Measurements from ENCODE around the gene SMPD4. TPM values are rescaled to one million over a fixed set of nuclear protein-coding genes. Genes with fewer than 3 reads are reported as not detected.
"Not testable (repeated sequence)": the region's sequence is repeated elsewhere in the genome, so short reads cannot be mapped to it uniquely, and the experiment has no call there.

SMPD4 gene
- total and polyA plus RNA-seq, 2 donors (not counting 1 experiment from before 2014, with no cell fraction given), result 63.8 to 80.6 TPM

GRCh38 chr2:130154773-130155765, 26.3 kb downstream of the SMPD4 start:
- H3K79me2 ChIP-seq (ENCODE audit: control insufficient read depth, insufficient read depth, low read length), result no peaks in the 10 kb centered on the region
- Mint-ChIP-seq H3K27me3 (no peaks in the 10 kb centered on the region), H3K4me3 (no peak overlapping the region), H3K9me3 (ENCODE audit: insufficient read depth) (no peaks in the 10 kb centered on the region), H3K4me1 (peaks cover 30% of the 10 kb centered on the region), H3K27ac (peak overlapping the region; percentile 46)
- 98% methylated on average over 26 of the region's 29 CpGs for WGBS (ENCODE audit: insufficient coverage)
- H3K9me3 ChIP-seq (ENCODE audit: control extremely low read depth in 1 of 3, control insufficient read depth in 2 of 3, insufficient read depth in 1 of 3, low read length in 2 of 3), result peaks cover 0 to 9% (median 0%) of the 10 kb centered on the region in 3 donors
- H3K9ac ChIP-seq (ENCODE audit: low read length), result no peak overlapping the region
- peaks cover 0 to 13% of the 10 kb centered on the region in 2 experiments for H3K36me3 ChIP-seq (replicated peaks in 1 of 2; ENCODE audit: control extremely low read depth in 1 of 2, control insufficient read depth in 1 of 2, extremely low read depth in 1 of 2, insufficient read depth in 2 of 2, low read length in 1 of 2)
- H3K27ac ChIP-seq (ENCODE audit: low read length in 2 of 2), result no peak overlapping the region
- TF ChIP-seq CTCF (IDR thresholded peaks at IDR 0.05), result no peak
- TF ChIP-seq EZH2 (IDR thresholded peaks at IDR 0.05; ENCODE audit: borderline replicate concordance, insufficient read depth, low read depth, low read length, poor library complexity, severe bottlenecking), result no peak
- POLR2A ChIA-PET, result no interaction called here
- no peak for DNase-seq
- H4K20me1 ChIP-seq (ENCODE audit: control insufficient read depth, insufficient read depth, low read length, poor library complexity, severe bottlenecking), result no peaks in the 10 kb centered on the region
- intact Hi-C loops (cut with micrococcal nuclease), result no loop called here
- CTCF ChIA-PET, result interaction anchor here (0.8 to 1.8 kb wide), 4 partner anchors 8 to 179 kb away, joined by 3 to 13 read pairs (median 5); partner anchors contain the start of gene SMPD4
- ATAC-seq (ENCODE audit: low read depth), result no peak
- no peak overlapping the region for H3K4me2 ChIP-seq (replicated peaks; ENCODE audit: low read depth, low read length, poor library complexity, severe bottlenecking)
- no peak overlapping the region for H2AFZ ChIP-seq (ENCODE audit: insufficient read depth, low read depth, low read length, poor library complexity, severe bottlenecking)
- H3K4me3 ChIP-seq (ENCODE audit: control extremely low read depth in 1 of 5, extremely low read depth in 1 of 5, insufficient read depth in 1 of 5, low read depth in 2 of 5, low read length in 4 of 5), result no peak overlapping the region
- H3K4me1 ChIP-seq (ENCODE audit: control insufficient read depth in 2 of 2, insufficient read depth in 2 of 2, low read length in 2 of 2), result peaks cover 24 to 32% of the 10 kb centered on the region in 2 donors
- no peaks in the 10 kb centered on the region for H3K27me3 ChIP-seq (replicated peaks in 1 of 4; ENCODE audit: control extremely low read depth in 1 of 4, control insufficient read depth in 3 of 4, insufficient read depth in 4 of 4, low read length in 3 of 4)

GRCh38 chr2:130154423-130154770, 27.0 kb downstream of the SMPD4 start:
- H3K4me3 Mint-ChIP-seq, result not testable (repeated sequence)

GRCh38 chr2:130153721-130154422, 27.5 kb downstream of the SMPD4 start:
- H4K20me1 ChIP-seq (ENCODE audit: control insufficient read depth, insufficient read depth, low read length, poor library complexity, severe bottlenecking); POLR2A ChIA-PET; DNase-seq; intact Hi-C loops (cut with micrococcal nuclease); H3K27ac ChIP-seq (ENCODE audit: low read length in 2 of 2); H3K4me2 ChIP-seq (replicated peaks; ENCODE audit: low read depth, low read length, poor library complexity, severe bottlenecking); CTCF ChIA-PET; H2AFZ ChIP-seq (ENCODE audit: insufficient read depth, low read depth, low read length, poor library complexity, severe bottlenecking); ATAC-seq (ENCODE audit: low read depth); H3K79me2 ChIP-seq (ENCODE audit: control insufficient read depth, insufficient read depth, low read length); H3K27me3 Mint-ChIP-seq; H3K27me3 ChIP-seq (replicated peaks in 1 of 4; ENCODE audit: control extremely low read depth in 1 of 4, control insufficient read depth in 3 of 4, insufficient read depth in 4 of 4, low read length in 3 of 4); H3K4me3 ChIP-seq (ENCODE audit: control extremely low read depth in 1 of 5, extremely low read depth in 1 of 5, insufficient read depth in 1 of 5, low read depth in 2 of 5, low read length in 4 of 5); H3K9me3 Mint-ChIP-seq (ENCODE audit: insufficient read depth); H3K4me3 Mint-ChIP-seq; H3K27ac Mint-ChIP-seq; H3K9ac ChIP-seq (ENCODE audit: low read length); H3K9me3 ChIP-seq (ENCODE audit: control extremely low read depth in 1 of 3, control insufficient read depth in 2 of 3, insufficient read depth in 1 of 3, low read length in 2 of 3): not testable (repeated sequence)
- H3K4me1 ChIP-seq (ENCODE audit: control insufficient read depth in 2 of 2, insufficient read depth in 2 of 2, low read length in 2 of 2), result peaks cover 21 to 25% of the 10 kb centered on the region in 2 donors
- peaks cover 0 to 13% of the 10 kb centered on the region in 2 experiments for H3K36me3 ChIP-seq (replicated peaks in 1 of 2; ENCODE audit: control extremely low read depth in 1 of 2, control insufficient read depth in 1 of 2, extremely low read depth in 1 of 2, insufficient read depth in 2 of 2, low read length in 1 of 2)
- H3K4me1 Mint-ChIP-seq, result peaks cover 27% of the 10 kb centered on the region
- WGBS (ENCODE audit: insufficient coverage), result 95% methylated on average over 13 of the region's 23 CpGs

More at GRCh38 chr2:130154423-130154770, 27.0 kb downstream of the SMPD4 start:
- H3K9me3 Mint-ChIP-seq (ENCODE audit: insufficient read depth); CTCF ChIA-PET; POLR2A ChIA-PET; H3K27me3 Mint-ChIP-seq; DNase-seq; H2AFZ ChIP-seq (ENCODE audit: insufficient read depth, low read depth, low read length, poor library complexity, severe bottlenecking); H3K27ac Mint-ChIP-seq; H3K79me2 ChIP-seq (ENCODE audit: control insufficient read depth, insufficient read depth, low read length); H3K9me3 ChIP-seq (ENCODE audit: control extremely low read depth in 1 of 3, control insufficient read depth in 2 of 3, insufficient read depth in 1 of 3, low read length in 2 of 3); H3K9ac ChIP-seq (ENCODE audit: low read length); H3K4me3 ChIP-seq (ENCODE audit: control extremely low read depth in 1 of 5, extremely low read depth in 1 of 5, insufficient read depth in 1 of 5, low read depth in 2 of 5, low read length in 4 of 5); H3K27ac ChIP-seq (ENCODE audit: low read length in 2 of 2); H4K20me1 ChIP-seq (ENCODE audit: control insufficient read depth, insufficient read depth, low read length, poor library complexity, severe bottlenecking); H3K4me2 ChIP-seq (replicated peaks; ENCODE audit: low read depth, low read length, poor library complexity, severe bottlenecking); ATAC-seq (ENCODE audit: low read depth); H3K27me3 ChIP-seq (replicated peaks in 1 of 4; ENCODE audit: control extremely low read depth in 1 of 4, control insufficient read depth in 3 of 4, insufficient read depth in 4 of 4, low read length in 3 of 4); intact Hi-C loops (cut with micrococcal nuclease): not testable (repeated sequence)
- peaks cover 30% of the 10 kb centered on the region for H3K4me1 Mint-ChIP-seq
- 94% methylated on average over 5 of the region's 8 CpGs for WGBS (ENCODE audit: insufficient coverage)
- peaks cover 24 to 29% of the 10 kb centered on the region in 2 donors for H3K4me1 ChIP-seq (ENCODE audit: control insufficient read depth in 2 of 2, insufficient read depth in 2 of 2, low read length in 2 of 2)
- H3K36me3 ChIP-seq (replicated peaks in 1 of 2; ENCODE audit: control extremely low read depth in 1 of 2, control insufficient read depth in 1 of 2, extremely low read depth in 1 of 2, insufficient read depth in 2 of 2, low read length in 1 of 2), result peaks cover 0 to 13% of the 10 kb centered on the region in 2 experiments
